ENCODE data around the gene PRDX1.
"Not testable (repeated sequence)": the region's sequence is repeated elsewhere in the genome, so short reads cannot be mapped to it uniquely, and the experiment has no call there.

PRDX1 gene

DNA sequence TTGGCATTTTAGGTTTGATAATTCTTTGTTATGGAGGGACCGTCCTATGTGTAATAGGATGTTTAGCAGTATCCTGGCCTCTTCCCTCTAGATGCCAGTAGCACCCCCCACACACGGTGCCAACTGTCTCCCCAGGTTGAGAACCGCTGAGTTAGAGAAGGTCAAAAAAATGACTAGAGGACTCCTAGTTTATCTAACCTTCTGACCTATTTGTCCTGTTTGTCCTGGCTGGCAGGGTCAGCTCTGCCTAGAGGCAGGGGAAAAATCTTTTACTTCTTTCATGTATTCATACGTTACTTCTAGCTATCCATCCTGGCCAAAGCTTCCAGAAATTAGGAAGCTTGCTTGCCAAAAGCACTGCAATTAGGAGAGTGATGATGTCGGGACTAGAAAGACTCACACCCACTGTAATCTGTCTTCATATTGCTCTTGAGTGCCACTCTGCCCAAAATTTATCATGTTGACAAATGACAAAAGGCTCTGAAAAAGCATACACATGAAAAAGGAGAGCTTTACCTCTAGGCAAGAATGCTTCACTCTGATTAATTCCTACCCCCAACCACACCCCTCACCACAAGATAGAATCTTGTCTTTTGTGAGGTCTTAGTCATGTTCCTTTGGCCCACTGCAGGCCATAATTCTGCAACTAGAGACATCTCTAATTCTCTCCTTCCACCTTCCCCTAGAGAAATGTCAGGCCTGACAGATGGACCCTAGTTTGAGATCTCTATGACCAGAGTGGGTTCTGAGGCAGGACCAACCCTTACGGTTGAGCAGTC is 14.5 kb upstream of the PRDX1 start:
- no peak for DNase-seq

DNA sequence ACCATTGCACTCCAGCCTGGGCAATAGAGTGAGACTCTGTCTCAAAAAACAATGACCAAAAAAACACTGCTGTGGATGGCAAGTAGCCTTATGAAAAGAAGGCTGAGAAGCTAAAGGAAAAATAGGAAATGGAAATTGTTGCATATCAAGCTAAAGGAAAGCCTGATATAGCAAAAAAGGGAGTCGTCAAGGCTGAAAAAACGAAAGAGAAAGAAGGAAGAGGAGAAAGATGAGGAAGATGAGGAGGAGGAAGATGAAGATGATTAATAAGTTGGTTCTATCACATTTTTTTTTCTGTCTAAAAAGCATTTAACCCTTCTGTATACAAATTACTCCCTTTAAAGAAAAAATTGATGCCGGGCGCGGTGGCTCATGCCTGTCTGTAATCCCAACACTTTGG is 10.2 kb upstream of the PRDX1 start:
- DNase-seq = no peak

DNA sequence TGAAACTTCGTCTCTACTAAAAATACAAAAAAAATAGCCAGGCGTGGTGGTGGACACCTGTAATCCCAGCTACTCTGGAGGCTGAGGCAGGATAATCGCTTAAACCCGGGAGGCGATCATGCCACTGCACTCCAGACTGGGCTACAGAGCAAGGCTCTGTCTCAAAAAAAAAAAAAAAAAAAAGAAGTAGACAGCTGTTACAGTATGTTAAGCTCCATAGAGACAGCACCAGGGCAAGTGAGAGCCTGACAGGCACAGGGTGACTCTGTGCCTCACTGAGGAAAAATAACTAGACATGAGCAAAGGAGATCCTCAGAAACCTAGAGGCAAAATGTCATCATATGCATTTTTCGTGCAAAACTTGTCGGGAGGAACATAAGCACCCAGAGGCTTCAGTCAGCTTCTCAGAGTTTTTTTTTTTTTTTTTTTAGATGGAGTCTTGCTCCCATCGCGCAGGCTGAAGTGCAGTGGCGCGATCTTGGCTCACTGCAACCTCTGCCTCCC is 9.0 kb upstream of the PRDX1 start:
- no peak for DNase-seq

DNA sequence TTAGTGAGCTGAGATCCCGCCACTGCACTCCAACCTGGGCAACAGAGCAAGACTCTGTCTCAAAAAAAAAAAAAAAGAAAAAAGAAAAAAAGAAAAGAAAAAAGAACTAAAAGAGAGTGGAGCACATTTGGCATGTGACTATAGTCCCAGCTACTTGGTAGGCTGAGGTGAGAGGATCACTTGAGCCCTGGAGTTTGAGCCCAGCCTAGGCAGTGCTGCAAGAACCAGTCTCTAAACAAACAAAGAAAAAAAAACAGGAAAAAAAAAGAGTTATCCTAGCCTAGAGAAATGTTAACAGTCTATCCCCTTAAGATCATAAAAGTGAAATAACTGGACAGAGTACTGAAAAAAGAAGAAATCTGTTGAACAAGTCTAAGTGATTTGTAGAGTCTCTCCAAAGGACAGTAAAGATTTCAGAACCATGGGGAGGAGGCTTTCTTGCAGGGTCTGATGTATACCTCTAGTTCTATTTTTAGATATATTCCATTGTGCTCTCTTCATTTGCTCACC is 4.5 kb upstream of the PRDX1 start:
- no peak for DNase-seq

DNA sequence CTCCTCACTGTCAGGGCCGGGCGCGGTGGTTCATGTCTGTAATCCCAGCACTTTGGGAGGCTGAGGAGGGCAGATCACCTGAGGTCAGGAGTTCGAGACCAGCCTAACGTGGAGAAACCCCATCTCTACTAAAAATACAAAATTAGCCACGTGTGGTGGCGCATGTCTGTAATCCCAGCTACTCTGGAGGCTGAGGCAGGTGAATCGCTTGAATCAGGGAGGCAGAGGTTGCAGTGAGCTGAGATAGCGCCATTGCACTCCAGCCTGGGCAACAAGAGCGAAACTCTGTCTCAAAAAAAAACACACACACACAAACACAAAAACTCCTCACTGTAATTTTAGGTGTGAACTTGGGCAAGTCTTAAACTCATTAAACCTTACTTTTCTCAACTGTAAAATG is 2.3 kb upstream of the PRDX1 start:
- not testable (repeated sequence) for DNase-seq

DNA sequence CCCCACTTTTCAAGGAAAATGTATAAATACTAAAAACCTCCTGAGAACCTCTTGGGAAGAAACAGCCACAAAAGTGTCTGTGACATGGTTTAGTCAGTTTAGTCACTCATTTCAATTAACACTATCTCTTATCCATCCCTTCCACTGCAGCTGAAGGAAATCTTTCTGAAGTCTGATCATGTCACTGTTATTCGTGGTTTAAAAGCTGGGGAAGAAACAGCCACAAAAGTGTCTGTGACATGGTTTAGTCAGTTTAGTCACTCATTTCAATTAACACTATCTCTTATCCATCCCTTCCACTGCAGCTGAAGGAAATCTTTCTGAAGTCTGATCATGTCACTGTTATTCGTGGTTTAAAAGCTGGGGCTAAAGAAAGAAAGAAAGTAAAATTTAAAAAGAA is 1.8 kb upstream of the PRDX1 start:
- not testable (repeated sequence) for DNase-seq

DNA sequence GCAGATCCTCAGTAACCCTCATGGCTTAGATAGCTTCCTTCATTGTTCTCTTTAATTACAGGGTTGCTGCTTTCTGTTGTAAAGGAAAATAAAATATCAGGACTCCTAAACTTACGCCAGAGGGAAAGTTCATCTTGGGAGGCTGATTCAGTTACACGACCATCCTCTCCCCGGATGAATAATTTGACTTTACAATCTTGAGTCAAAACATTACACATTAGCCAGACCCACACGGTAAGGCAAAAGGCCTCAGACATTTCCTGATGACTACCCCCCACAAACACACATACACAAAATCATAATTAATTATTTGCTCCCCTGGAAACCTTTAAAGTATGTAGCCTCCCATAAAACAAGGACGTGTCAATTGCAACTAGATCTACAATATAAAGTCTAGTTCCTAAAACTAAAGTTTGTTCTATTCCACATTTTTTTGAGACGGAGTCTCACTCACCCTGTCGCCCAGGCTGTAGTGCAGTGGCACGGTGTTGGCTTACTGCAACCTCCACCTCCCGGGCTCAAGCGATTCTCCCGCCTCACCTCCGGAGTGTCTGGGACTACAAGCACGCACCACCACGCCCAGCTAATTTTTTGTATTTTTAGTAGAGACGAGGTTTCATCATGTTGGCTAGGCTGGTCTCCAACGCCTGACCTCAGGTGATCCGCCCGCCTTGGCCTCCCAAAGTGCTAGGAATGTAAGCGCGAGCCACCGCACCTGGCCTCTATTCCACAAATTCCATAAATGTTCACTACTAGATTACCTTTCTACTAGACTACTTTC is 830 bp upstream of the PRDX1 start:
- no peak for DNase-seq

DNA sequence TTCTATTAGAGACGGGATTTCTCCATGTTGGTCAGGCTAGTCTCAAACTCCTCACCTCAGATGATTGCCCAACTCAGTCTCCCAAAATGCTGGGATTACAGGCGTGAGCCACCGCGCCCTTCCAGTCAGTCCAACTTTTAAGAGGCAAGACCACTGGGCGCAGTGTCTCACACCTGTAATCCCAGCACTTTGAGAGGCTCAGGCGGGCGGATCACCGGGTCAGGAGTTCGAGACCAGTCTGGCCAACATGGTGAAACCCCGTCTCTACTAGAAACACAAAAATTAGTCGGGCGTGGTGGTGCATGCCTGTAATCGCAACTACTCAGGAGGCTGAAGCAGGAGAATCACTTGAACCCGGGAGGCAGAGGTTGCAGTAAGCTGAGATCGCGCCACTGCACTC is 1.9 kb downstream of the PRDX1 start:
- not testable (repeated sequence) for DNase-seq

DNA sequence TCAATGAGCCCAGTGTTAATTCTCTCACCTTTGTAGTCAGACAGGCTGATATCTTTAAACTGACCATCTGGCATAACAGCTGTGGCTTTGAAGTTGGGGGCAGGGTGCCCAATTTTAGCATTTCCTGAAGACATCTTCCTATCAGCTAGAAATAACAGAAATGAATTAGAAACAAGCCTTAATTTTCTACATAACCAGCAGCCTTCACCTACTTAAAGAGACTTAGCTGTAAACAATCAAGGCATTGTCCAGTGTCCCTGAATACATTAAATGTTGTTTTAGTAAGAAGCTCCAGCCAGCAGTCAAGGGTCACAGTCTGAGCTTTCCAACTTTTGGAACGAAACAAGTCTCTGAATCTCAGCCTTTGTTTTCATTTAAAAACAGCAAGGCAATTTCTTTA is 2.8 kb downstream of the PRDX1 start:
- DNase-seq = no peak

DNA sequence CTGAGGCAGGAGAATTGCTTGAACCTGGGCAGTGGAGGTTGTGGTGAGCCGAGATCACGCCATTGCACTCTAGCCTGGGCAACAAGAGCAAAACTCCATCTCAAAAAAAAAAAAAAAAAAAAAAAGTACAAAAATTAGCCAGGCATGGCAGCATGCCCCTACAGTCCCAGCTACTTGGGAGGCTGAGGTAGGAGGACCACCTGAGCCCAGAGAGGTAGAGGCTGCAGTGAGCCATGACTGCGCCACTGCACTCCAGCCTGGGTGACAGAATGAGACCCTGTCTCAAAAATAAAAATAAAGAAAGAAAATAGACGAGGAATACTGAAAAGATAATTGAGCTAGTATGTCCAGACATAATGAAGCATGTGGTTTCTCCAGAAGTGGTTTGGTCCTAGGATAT is 3.3 kb downstream of the PRDX1 start:
- DNase-seq = not testable (repeated sequence)

DNA sequence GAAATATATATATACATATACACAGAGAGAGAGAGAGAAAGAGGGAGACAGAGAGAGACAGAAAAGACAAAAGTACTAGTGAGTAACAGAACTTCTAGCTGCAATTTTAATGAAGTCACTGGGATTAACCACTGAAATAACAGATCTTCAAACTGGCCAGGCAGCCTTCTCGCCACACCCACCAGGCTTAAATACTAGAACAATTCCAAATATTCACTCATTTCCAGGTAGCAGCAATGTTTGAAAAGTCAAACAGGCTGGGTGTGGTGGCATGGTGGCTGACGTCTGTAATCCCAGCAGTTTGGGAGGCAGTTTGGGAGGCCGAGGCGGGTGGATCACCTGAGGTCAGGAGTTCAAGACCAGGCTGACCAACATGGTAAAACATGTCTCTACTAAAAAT is 5.2 kb downstream of the PRDX1 start:
- DNase-seq = no peak

DNA sequence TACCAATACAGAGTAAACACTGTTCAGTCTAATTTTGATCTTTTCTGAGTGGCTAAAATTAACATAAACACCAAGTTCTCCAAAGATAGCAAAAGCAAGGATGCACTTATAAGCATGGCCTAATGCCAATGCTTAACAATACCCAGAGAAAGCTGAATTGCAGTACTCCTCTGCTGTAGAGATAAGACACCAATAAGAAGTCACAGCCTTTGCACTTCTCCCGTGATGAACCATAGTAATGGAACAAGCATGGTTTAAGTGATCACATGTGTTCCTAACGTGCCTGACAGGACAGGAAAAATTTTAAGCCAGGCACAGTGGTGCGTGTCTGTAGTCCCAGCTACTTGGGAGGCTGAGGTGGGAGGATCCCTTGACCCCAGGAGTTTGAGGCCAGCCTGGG is 5.6 kb downstream of the PRDX1 start:
- DNase-seq = no peak

DNA sequence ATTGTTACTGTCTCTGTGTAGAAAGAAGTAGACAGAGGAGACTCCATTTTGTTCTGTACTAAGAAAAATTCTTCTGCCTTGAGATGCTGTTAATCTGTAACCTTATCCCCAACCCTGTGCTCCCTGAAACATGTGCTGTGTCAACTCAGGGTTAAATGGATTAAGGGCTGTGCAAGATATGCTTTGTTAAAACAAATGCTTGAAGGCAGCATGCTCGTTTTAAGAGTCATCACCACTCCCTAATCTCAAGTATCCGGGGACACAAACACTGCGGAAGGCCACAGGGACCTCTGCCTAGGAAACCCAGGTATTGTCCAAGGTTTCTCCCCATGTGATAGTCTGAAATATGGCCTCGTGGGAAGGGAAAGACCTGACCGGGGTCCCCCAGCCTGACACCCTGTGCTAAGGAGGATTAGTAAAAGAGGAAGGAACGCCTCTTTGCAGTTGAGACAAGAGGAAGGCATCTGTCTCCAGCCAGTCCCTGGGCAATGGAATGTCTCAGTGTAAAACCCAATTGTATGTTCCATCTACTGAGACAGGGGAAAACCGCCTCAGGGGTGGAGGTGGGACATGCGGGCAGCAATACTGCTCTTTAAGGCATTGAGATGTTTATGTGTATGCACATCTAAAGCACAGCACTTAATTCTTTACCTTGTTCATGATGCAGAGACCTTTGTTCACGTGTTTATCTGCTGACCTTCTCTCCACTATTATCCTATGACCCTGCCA is 8.0 kb downstream of the PRDX1 start:
- not testable (repeated sequence) for DNase-seq

DNA sequence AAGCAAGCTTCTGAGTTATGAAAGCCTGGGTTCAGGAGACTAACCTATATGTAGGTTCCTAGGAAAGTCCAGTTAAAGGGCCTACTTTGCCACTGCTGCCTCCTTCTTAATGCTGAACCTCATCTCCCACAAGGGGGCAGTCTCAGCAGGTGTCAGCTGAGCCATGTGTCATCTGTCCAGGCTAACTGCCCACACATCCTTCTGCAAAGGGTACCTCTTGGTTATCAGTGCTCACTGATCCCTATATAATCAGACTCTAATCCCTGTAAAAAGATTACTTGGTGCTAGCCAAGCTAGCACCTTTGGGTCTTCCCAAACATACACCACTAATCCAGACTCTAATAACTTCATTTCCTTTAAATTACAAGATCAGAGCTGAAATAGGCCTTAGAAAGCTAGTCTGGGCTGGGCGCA is 9.0 kb downstream of the PRDX1 start:
- DNase-seq = peak; percentile 55

DNA sequence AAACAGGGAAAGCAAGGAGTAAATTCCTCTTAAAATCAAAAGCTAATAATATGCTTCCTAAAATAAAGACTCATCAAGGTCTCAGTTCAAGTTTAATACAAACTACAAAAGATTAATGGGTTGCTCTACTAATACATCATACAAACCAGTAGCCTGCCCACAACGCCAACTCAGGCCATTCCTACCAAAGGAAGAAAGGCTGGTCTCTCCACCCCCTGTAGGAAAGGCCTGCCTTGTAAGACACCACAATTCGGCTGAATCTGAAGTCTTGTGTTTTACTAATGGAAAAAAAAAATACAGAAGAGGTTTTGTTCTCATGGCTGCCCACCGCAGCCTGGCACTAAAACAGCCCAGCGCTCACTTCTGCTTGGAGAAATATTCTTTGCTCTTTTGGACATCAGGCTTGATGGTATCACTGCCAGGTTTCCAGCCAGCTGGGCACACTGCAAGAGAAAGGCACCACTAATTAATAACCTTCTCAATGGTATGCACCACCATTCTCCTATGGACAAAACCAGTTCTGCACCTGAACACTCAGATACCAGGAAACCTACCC is 10.6 kb downstream of the PRDX1 start:
- no peak for DNase-seq

DNA sequence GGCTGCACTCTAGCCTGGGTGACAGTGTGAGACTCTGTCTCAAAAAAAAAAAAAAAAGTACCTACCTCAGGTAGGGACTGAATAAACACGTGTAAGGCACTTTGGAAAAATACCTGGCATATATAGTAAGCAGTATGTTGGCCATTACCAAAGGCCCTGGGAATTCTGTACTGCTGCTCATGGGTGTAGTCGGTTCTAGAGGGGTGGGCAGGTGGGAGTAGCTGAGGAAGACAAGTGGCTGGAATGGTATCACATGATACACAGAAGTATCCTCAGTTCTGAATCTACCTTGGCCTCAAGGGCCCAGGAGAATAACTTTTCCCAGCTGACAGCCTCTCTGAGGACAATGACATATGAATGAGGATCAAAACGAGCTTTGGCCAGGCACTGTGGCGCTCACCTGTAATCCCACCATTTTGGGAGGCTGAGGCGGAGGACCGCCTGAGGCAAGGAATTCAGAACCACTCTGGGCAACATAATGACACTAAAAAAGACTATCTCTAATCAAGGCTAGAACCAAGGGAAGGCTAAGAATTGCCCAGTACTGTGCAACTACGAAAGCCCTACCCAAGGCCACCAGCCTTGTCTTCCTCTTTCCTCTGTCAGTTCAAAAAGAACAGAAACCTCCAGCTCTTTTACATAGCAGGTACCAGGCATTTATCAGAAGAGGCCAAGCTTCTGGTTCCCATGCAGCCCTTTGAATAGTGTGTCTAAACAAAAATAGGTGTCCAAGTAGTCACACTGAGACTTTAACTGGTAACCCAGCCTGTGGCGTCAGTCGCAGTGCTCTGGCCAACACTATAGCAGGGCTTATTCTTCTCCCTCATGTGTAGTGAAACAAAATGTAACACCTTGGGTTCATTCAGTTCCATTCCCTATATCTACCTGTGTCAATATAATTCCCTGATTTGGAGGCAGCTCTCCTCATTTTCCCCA is 11.4 kb downstream of the PRDX1 start:
- no peak for DNase-seq

DNA sequence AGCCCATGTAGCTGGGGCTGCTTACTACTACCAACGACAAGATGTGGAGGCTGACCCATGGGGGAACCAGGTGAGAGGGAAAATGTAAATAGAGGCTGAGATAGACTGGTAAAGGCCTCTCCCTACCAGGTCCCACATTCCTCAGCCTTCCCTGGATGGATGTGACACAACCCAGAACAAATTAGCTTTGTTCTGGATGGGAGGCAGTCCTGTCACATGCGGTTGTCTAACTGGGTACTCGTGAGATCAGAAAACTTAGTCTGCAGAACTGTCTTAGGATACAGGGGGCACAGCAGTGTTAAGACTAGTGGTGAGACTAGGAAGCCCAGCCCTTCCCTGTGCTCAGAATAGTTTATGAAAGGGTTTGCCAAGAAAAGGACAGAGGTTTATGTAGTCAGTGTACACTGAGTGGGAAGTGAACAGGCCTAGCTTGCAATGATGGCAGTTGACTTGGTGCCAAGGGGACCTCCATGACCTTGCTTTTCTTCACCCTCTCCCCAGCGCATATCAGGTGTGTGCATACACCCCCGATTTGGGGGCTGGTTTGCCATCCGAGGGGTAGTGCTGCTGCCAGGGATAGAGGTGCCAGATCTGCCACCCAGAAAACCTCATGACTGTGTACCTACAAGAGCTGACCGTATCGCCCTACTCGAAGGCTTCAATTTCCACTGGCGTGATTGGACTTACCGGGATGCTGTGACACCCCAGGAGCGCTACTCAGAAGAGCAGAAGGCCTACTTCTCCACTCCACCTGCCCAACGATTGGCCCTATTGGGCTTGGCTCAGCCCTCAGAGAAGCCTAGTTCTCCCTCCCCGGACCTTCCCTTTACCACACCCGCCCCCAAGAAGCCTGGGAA is 13.2 kb downstream of the PRDX1 start:
- DNase-seq = no peak

DNA sequence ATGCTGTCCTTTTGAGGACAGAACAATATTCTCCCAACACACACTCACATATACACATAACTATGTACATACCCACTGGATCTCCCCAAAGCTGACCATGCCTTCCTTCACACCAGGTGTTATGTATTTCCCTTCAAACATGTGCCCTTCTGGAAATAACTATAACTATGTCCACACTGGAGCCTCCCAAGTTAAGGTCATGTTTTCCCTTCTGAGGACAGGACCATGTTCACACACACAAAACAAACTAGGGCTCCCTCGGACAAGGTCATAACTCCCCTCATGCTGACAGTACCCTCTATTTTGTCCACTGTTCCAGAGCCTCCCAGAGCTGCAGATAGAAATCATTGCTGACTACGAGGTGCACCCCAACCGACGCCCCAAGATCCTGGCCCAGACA is 13.8 kb downstream of the PRDX1 start:
- no peak for DNase-seq

DNA sequence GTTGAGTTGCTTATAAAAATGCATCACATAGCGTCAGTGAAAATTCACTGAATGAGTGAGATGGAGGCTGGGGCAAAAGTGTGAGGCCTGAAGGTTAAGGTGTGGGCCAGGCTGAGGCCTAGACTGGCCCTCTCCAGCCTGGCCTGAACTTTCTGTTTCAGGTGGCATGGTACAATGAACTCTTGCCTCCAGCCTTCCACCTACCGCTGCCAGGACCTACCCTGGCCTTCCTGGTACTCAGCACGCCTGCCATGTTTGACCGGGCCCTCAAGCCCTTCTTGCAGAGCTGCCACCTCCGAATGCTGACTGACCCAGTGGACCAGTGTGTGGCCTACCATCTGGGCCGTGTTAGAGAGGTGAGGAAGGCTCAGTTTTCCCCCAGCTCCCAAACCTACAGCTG is 14.5 kb downstream of the PRDX1 start:
- DNase-seq = no peak

DNA sequence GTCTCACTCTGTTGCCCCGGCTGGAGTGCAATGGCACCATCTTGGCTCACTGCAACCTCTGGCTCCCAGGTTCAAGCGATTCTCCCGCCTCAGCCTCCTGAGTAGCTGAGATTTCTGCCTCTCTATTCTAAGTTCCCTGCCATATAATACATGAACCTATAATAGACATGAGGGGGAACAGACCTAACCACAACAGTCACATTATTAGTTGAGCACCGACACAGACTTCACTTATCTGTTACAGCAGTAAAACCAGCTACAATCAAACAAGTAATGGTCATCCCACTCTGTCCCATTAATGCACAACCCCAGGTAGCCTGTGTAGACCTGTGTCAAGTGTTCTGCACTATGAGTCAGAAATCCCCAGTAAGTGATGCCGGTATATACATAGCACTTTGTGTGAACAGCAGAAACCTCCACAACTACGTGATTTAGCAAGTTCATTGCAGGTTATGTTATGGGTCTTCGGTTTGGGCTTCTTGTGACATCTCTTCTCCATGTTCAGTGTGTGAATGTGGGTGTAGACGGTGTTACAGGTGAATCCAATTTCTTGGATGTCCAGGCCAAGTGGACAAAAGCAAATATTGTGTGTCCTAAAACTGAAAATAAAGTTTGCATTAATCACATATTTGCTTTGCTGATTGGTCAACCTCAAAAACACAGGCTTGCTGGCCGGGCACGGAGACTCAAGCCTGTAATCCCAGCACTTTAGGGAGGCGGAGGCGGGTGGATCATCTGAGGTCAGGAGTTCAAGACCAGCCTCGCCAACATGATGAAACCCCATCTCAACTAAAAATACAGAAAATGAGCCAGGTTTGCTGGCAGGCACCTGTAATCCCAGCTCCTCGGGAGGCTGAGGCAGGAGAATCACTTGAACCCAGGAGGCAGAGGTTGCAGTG is 18.0 kb downstream of the PRDX1 start:
- DNase-seq = no peak
